Prostate gland (tissue), 2 donors: ENCODE measurements around the gene FDXR. TPM values are rescaled to one million over a fixed set of nuclear protein-coding genes. Genes with fewer than 3 reads are reported as not detected.

Source experiments
- DNase-seq: peaks from one replicate; pipeline ENCODE4 v3.0.0-alpha.2; 2019; ENCODE audit warnings: low spot score
- H3K27ac ChIP-seq, 2 donors: fragments of 200-600 bp; sonication (generic); 2 replicates each; pipeline ENCODE4 v1.5.1; 2017 to 2019
- H3K27me3 ChIP-seq: fragments of 200-600 bp; sonication (generic); replicated peaks from 2 replicates; pipeline ENCODE4 v1.5.1; 2019; ENCODE audit not compliant: insufficient read depth
- H3K36me3 ChIP-seq, 2 donors: fragments of 200-600 bp; sonication (generic); 1 replicate in 1 of 2; 2 replicates in 1 of 2; pipeline versions ENCODE4 v1.5.1 to v1.8.1; 2017 to 2019
- H3K4me1 ChIP-seq: fragments of 200-600 bp; sonication (generic); replicated peaks from 2 replicates; pipeline ENCODE4 v1.5.1; 2019
- H3K4me3 ChIP-seq, 2 donors: fragments of 200-600 bp; sonication (generic); 2 replicates each; pipeline ENCODE4 v1.5.1; 2017 to 2019
- H3K9me3 ChIP-seq: fragments of 200-600 bp; sonication (generic); 2 replicates; pipeline ENCODE4 v1.5.1; 2017
- CTCF ChIP-seq, 4 experiments: fragments of 200-600 bp in 2 of 4; fragments of 450-650 bp in 2 of 4; sonication (generic) in 2 of 4; IDR thresholded peaks; 1 replicate in 3 of 4; 2 replicates in 1 of 4; pipeline ENCODE4 v1.5.1; 2016 to 2019; ENCODE audit warnings: antibody characterized with exemption in 4 of 4, mild to moderate bottlenecking in 2 of 4, moderate library complexity in 2 of 4
- POLR2A ChIP-seq: fragments of 450-650 bp; IDR thresholded peaks from one replicate; pipeline ENCODE4 v1.6.1; 2016; ENCODE audit warnings: antibody characterized with exemption, mild to moderate bottlenecking
- POLR2AphosphoS5 ChIP-seq: sonication (generic); formaldehyde crosslinking; IDR thresholded peaks from one replicate; pipeline ENCODE4 v1.6.1; 2017; ENCODE audit warnings: antibody characterized with exemption
- WGBS: methylation state at CpG from one replicate; pipeline ENCODE4 v1.1.5; 2018; 5-methylcytosine and 5-hydroxymethylcytosine counted together
- intact Hi-C: fragments of 100-400 bp; cut with DNase I; formaldehyde crosslinking; loops from one replicate; pipeline ENCODE4 v1.14.2; 2022
- total RNA-seq, 2 donors: library from RNA; depleted of rRNA; stranded (reverse); fragments of >200 nt; gene quantifications; one replicate each; pipeline ENCODE4 v1.1.0, GENCODE V29; 2016

Gene FDXR
- total RNA-seq, 2 donors from 2014 or later, result 24.6 to 182 TPM

- H3K27ac ChIP-seq, result no peak overlapping the region
- no peaks in the 10 kb centered on the region for H3K36me3 ChIP-seq
- TF ChIP-seq POLR2A (no peak), CTCF (IDR thresholded peaks at IDR 0.05) (no peak), POLR2AphosphoS5 (no peak)
- no peaks in the 10 kb centered on the region for H3K9me3 ChIP-seq
- 60% methylated on average over 2 of the region's 2 CpGs for WGBS
- no peaks in the 10 kb centered on the region for H3K4me1 ChIP-seq
- DNase-seq, result no peak
- no peaks in the 10 kb centered on the region for H3K27me3 ChIP-seq
- H3K4me3 ChIP-seq, result no peak overlapping the region
- intact Hi-C loops, result no loop called here
Measured at GRCh38 chr17:74878658-74879057, 5.9 kb upstream of the FDXR start.

GRCh38 chr17:74877592-74878548, 5.1 kb upstream of the FDXR start:
- H3K4me3 ChIP-seq, result no peak overlapping the region
- H3K27me3 ChIP-seq, result no peaks in the 10 kb centered on the region
- no peaks in the 10 kb centered on the region for H3K36me3 ChIP-seq
- TF ChIP-seq POLR2AphosphoS5 (no peak), POLR2A (no peak), CTCF (IDR thresholded peaks at IDR 0.05) (no peak)
- H3K4me1 ChIP-seq, result no peaks in the 10 kb centered on the region
- intact Hi-C loops, result no loop called here
- no peaks in the 10 kb centered on the region for H3K9me3 ChIP-seq
- DNase-seq, result no peak
- 38% methylated on average over 19 of the region's 19 CpGs for WGBS
- H3K27ac ChIP-seq, result no peak overlapping the region

GRCh38 chr17:74875977-74876593, 3.3 kb upstream of the FDXR start:
- WGBS, result 57% methylated on average over 6 of the region's 6 CpGs

GRCh38 chr17:74875155-74875976, 2.6 kb upstream of the FDXR start:
- Histone ChIP-seq H3K36me3 (no peaks in the 10 kb centered on the region), H3K9me3 (no peaks in the 10 kb centered on the region), H3K4me1 (no peaks in the 10 kb centered on the region), H3K4me3 (no peak overlapping the region), H3K27me3 (no peaks in the 10 kb centered on the region), H3K27ac (no peak overlapping the region)
- 69% methylated on average over 5 of the region's 5 CpGs for WGBS
- no peak for DNase-seq
- intact Hi-C loops, result no loop called here
- TF ChIP-seq POLR2AphosphoS5 (no peak), CTCF (IDR thresholded peaks at IDR 0.05) (no peak), POLR2A (no peak)

More at GRCh38 chr17:74875977-74876593, 3.3 kb upstream of the FDXR start:
- Histone ChIP-seq H3K4me1 (no peaks in the 10 kb centered on the region), H3K27ac (no peak overlapping the region), H3K9me3 (no peaks in the 10 kb centered on the region), H3K4me3 (no peak overlapping the region), H3K27me3 (no peaks in the 10 kb centered on the region), H3K36me3 (no peaks in the 10 kb centered on the region)
- no peak for TF ChIP-seq CTCF (IDR thresholded peaks at IDR 0.05)
- TF ChIP-seq POLR2A, result no peak
- no peak for TF ChIP-seq POLR2AphosphoS5
- intact Hi-C loops, result no loop called here
- DNase-seq, result no peak
